A673 (cell line): ENCODE data around the gene LAMB3. TPM values are rescaled to one million over a fixed set of nuclear protein-coding genes. Genes with fewer than 3 reads are reported as not detected.
A peak's percentile ranks its signal among the peaks of the same experiment; 100 is the strongest.

Experiments used
- BruUV-seq: library from RNA; stranded (reverse); fragments of 400-500 nt; replicated peaks from 2 replicates; lab custom pipeline; 2021; lab: Mats Ljungman, UMichigan
- CTCF ChIA-PET: fragments of 300-600 bp; sonication (Branson Sonifier 250); formaldehyde crosslinking; loops from one replicate; lab custom pipeline; 2022; ENCODE audit warnings: antibody characterized with exemption; lab: Charles Lee
- POLR2A ChIA-PET: fragments of 300-600 bp; sonication (Branson Sonifier 250); formaldehyde crosslinking; loops from one replicate; lab custom pipeline; 2022; ENCODE audit warnings: antibody characterized with exemption; ENCODE audit not compliant: low non-redundant PET; lab: Charles Lee
- DNase-seq: peaks from one replicate; pipeline ENCODE4 v3.0.0-alpha.2; 2015; ENCODE audit warnings: low spot score
- H3K27ac ChIP-seq: fragments of 200-600 bp; sonication (generic); 2 replicates; pipeline ENCODE4 v1.5.1; 2016; ENCODE audit warnings: mixed run types, low read depth, mild to moderate bottlenecking, mixed read lengths, antibody characterized with exemption, low read length; ENCODE audit not compliant: poor library complexity, severe bottlenecking
- H3K27me3 ChIP-seq: fragments of 200-600 bp; sonication (generic); replicated peaks from 2 replicates; pipeline ENCODE4 v1.6.1; 2017; ENCODE audit warnings: mixed run types, low read depth, mild to moderate bottlenecking, mixed read lengths, antibody characterized with exemption, low read length; ENCODE audit not compliant: insufficient read depth, poor library complexity
- H3K36me3 ChIP-seq: fragments of 200-600 bp; sonication (generic); 2 replicates; pipeline ENCODE4 v1.6.1; 2016; ENCODE audit warnings: mixed run types, mild to moderate bottlenecking, mixed read lengths, antibody characterized with exemption, low read length; ENCODE audit not compliant: insufficient read depth, poor library complexity, severe bottlenecking
- H3K4me1 ChIP-seq: fragments of 200-600 bp; sonication (generic); 2 replicates; pipeline ENCODE4 v1.6.1; 2017; ENCODE audit warnings: mixed run types, mild to moderate bottlenecking, mixed read lengths, antibody characterized with exemption, low read length; ENCODE audit not compliant: insufficient read depth, poor library complexity, severe bottlenecking
- H3K4me3 ChIP-seq: fragments of 200-600 bp; sonication (generic); 2 replicates; pipeline ENCODE4 v1.5.1; 2016; ENCODE audit warnings: low read depth, mixed run types, mild to moderate bottlenecking, mixed read lengths, low read length; ENCODE audit not compliant: poor library complexity, severe bottlenecking
- H3K9me3 ChIP-seq: fragments of 200-600 bp; sonication (generic); 2 replicates; pipeline ENCODE4 v1.6.1; 2016; ENCODE audit warnings: mixed run types, low read depth, mild to moderate bottlenecking, mixed read lengths, antibody characterized with exemption, low read length; ENCODE audit not compliant: poor library complexity, severe bottlenecking
- EZH2 ChIP-seq: fragments of 200-600 bp; sonication (generic); IDR thresholded peaks from 2 replicates; pipeline ENCODE4 v1.6.1; 2017; ENCODE audit warnings: borderline replicate concordance, low read depth, mild to moderate bottlenecking, mixed read lengths, antibody characterized with exemption, low read length; ENCODE audit not compliant: poor library complexity, severe bottlenecking
- intact Hi-C: fragments of 100-400 bp; cut with micrococcal nuclease; formaldehyde crosslinking; loops from one replicate; pipeline ENCODE4 v1.10.0; 2022; ENCODE audit not compliant: unreplicated experiment
- total RNA-seq: library from RNA; stranded (reverse); gene quantifications from 2 replicates; pipeline ENCODE4 v1.2.3, GENCODE V29; 2021
- TF ChIP-seq, protein P1 (sequence below): fragments of 300-800, 200-600 bp; sonication (generic); conservative IDR thresholded peaks from 2 replicates; pipeline ENCODE4 v1.5.1; 2017; ENCODE audit warnings: low read depth, mild to moderate bottlenecking, antibody characterized with exemption, low read length, moderate library complexity, mixed read lengths

Gene LAMB3
- total RNA-seq, 1 experiment from 2014 or later, result 12.7 TPM

DNA sequence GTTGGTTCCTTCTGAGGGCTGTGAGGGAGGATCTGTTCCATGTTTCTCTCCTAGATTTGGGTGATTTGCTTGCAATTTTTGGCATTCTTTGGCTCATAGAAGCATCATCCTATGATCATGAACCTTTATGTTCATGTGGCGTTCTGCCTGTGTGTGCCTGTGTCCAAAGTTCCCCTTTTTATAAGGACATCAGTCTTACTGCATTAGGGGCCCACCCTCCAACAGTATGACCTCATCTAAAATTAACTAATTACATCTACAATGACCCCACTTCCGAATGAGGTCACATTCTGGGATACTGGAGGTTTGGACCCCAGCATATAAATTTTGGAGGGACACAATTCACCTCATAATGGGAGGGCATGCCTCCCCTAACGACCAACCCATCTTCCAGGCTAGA, 81.5 kb downstream of the LAMB3 start:
- Histone ChIP-seq H3K36me3 (no peaks in the 10 kb centered on the region), H3K27me3 (no peaks in the 10 kb centered on the region), H3K4me3 (no peak overlapping the region), H3K27ac (no peak overlapping the region), H3K9me3 (no peaks in the 10 kb centered on the region), H3K4me1 (peaks cover 28% of the 10 kb centered on the region)
- no TSS peak for BruUV-seq
- ChIA-PET POLR2A (no interaction called here), CTCF (no interaction called here)
- DNase-seq, result no peak
- TF ChIP-seq, protein P1, sequence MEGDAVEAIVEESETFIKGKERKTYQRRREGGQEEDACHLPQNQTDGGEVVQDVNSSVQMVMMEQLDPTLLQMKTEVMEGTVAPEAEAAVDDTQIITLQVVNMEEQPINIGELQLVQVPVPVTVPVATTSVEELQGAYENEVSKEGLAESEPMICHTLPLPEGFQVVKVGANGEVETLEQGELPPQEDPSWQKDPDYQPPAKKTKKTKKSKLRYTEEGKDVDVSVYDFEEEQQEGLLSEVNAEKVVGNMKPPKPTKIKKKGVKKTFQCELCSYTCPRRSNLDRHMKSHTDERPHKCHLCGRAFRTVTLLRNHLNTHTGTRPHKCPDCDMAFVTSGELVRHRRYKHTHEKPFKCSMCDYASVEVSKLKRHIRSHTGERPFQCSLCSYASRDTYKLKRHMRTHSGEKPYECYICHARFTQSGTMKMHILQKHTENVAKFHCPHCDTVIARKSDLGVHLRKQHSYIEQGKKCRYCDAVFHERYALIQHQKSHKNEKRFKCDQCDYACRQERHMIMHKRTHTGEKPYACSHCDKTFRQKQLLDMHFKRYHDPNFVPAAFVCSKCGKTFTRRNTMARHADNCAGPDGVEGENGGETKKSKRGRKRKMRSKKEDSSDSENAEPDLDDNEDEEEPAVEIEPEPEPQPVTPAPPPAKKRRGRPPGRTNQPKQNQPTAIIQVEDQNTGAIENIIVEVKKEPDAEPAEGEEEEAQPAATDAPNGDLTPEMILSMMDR, result no peak
- no peak for TF ChIP-seq EZH2
- intact Hi-C loops, result loop anchor here (10.0 kb wide), 1 partner anchor 424 kb away; no protein-coding TSS in a partner anchor

DNA sequence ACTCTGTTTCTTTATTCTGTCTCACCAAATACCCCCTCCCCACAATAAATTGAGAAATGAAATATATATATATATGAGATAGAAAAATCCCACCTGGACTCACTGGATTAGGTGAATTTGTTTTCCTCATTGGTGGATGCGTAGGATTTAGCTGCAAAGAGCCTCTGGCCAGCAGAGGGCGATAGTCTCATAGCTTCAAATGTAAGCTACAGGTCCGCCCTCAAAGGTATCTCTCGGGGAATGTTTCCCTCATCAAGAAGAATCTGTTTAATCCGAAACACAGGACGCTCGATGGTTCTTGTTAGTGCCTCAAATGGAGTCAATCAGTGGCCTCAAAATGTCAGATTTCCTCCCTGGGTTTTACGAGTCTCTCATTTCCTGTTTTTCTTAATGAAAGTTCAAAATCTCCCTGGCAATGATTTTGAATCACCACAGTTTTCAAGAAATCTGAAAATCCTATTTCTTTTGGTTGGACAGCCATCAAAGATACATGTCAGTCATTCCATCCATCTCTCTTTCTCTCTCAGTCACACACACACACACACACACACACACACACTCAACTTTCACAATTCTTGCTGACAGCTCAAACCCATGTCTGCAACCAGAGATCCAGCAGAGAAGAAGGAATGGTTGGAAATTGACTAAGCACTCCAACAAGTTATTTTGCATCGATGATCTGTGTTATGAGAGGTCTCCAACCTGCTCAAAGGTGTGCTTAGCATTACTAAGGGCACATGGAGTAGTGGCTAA, 82.6 kb downstream of the LAMB3 start:
- intact Hi-C loops, result loop anchor here (1.0 to 10.0 kb wide), 4 partner anchors 57 to 425 kb away; no protein-coding TSS in a partner anchor
- H3K27ac ChIP-seq, result no peak overlapping the region
- CTCF ChIA-PET, result interaction anchor here (0.6 to 1.5 kb wide), 12 partner anchors 15 to 975 kb away, joined by 3 to 20 read pairs (median 4); partner anchors contain the start of gene CAMK1G
- peaks cover 27% of the 10 kb centered on the region for H3K4me1 ChIP-seq
- TF ChIP-seq, protein P1, result peak; percentile 98
- TF ChIP-seq EZH2, result no peak
- DNase-seq, result peak; percentile 91
- no peaks in the 10 kb centered on the region for H3K9me3 ChIP-seq
- no peak overlapping the region for H3K4me3 ChIP-seq
- H3K36me3 ChIP-seq, result no peaks in the 10 kb centered on the region
- no peaks in the 10 kb centered on the region for H3K27me3 ChIP-seq
- no TSS peak for BruUV-seq
- POLR2A ChIA-PET, result no interaction called here

DNA sequence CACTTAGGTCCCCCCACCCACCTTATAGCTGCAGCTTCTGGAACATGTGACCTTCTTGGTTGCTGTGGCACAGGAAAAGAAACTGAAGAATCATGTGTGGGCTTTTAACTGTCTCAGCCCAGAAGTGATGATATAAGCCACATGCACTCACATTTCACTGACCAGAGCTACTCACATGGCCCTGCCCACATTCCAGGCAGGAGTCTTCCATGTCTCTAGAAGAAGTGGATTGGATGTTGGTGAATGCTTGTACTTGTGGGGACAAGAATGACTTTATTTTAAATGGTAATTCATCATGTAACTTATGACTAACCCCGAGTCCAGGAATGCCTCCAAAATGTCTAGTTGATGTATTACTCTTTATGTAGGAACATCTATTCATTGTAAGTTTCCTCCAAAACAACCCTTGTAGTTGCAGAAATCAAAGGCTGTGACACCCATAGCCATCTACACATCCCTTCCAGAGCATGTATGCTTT, 84.5 kb downstream of the LAMB3 start:
- intact Hi-C loops, result loop anchor here (2.0 to 10.0 kb wide), 4 partner anchors 59 to 915 kb away; no protein-coding TSS in a partner anchor
- Histone ChIP-seq H3K27me3 (no peaks in the 10 kb centered on the region), H3K9me3 (no peaks in the 10 kb centered on the region), H3K4me3 (no peak overlapping the region), H3K4me1 (peaks cover 33% of the 10 kb centered on the region), H3K36me3 (no peaks in the 10 kb centered on the region), H3K27ac (no peak overlapping the region)
- ChIA-PET POLR2A (no interaction called here), CTCF (interaction anchor here (2.6 kb wide), 1 partner anchor 9 kb away, joined by 7 read pairs; no protein-coding TSS in a partner anchor)
- DNase-seq, result no peak
- no TSS peak for BruUV-seq
- no peak for TF ChIP-seq EZH2
- TF ChIP-seq, protein P1, result no peak
